ENCODE measurements around the gene ART3. TPM values are rescaled to one million over a fixed set of nuclear protein-coding genes. Genes with fewer than 3 reads are reported as not detected.

The ART3 gene
- total and polyA plus RNA-seq, 2 of the 8 experiments (the other 6 are each of a cell fraction or from before 2014, with no cell fraction given), result 0.21 to 0.63 TPM

DNA sequence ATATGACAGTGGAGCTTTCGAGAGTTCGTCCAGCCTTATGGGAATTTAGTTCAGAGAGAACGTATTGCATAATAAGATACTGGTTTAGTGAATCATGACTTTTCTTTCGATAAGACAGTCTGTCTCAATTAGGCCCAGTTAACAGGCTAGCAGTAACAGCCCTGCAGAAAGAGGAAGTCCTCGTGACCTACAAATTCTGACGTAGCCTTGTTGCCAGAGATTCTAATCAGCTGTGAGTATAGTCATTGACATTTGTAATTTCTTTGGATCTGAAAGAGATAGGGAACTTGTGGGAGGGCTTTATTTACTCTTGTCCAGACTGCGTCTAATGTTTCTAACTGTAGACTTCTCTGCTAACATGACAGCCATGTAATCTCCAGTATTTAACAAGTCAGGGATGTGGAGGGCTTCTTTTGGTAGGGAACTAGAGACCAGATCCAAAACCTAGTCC is 15.8 kb downstream of the ART3 start (continued):
- TF ChIP-seq MAFK (IDR thresholded peaks at IDR 0.05; ENCODE audit: low read depth, low read length) (no peak), SRF (IDR thresholded peaks at IDR 0.05; ENCODE audit: low read depth, low read length) (no peak), USF2 (IDR thresholded peaks at IDR 0.05; ENCODE audit: low read length) (no peak)
- TF ChIP-seq, protein P1, sequence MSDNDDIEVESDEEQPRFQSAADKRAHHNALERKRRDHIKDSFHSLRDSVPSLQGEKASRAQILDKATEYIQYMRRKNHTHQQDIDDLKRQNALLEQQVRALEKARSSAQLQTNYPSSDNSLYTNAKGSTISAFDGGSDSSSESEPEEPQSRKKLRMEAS (IDR thresholded peaks at IDR 0.05), result no peak
